Retinal pigment epithelial cell (primary cell): ENCODE data around the gene PTCH1.

Experiments used
- DNase-seq: peaks from one replicate; pipeline ENCODE4 v3.0.0-alpha.2; 2010; ENCODE audit warnings: low read depth
- H3K4me3 ChIP-seq: 2 replicates; pipeline ENCODE4 v1.5.1; 2011; ENCODE audit warnings: mild to moderate bottlenecking, low read length, control low read depth, moderate library complexity
- CTCF ChIP-seq: conservative IDR thresholded peaks from 2 replicates; pipeline ENCODE4 v1.5.1; 2011; ENCODE audit warnings: low read depth, low read length, control low read depth, inconsistent platforms

Gene PTCH1

GRCh38 chr9:95431286-95431685 lies 85.5 kb downstream of the PTCH1 start:
- no peak for DNase-seq
- no peak overlapping the region for H3K4me3 ChIP-seq
- TF ChIP-seq CTCF = no peak

GRCh38 chr9:95429948-95430620 lies 86.7 kb downstream of the PTCH1 start:
- H3K4me3 ChIP-seq = no peak overlapping the region
- no peak for TF ChIP-seq CTCF
- DNase-seq = no peak

- H3K4me3 ChIP-seq = no peak overlapping the region
- no peak for TF ChIP-seq CTCF
- DNase-seq = no peak
Measured at GRCh38 chr9:95429096-95429495, 87.7 kb downstream of the PTCH1 start.

- DNase-seq = no peak
- no peak for TF ChIP-seq CTCF
- H3K4me3 ChIP-seq = peak overlapping the region; percentile 54
Measured at GRCh38 chr9:95425910-95426551, 90.7 kb downstream of the PTCH1 start.

- no peak for DNase-seq
- H3K4me3 ChIP-seq = no peak overlapping the region
- TF ChIP-seq CTCF = no peak
Measured at GRCh38 chr9:95422650-95423049, 94.1 kb downstream of the PTCH1 start.

GRCh38 chr9:95420518-95420917 lies 96.3 kb downstream of the PTCH1 start:
- DNase-seq = no peak
- TF ChIP-seq CTCF = no peak
- no peak overlapping the region for H3K4me3 ChIP-seq

- no peak for TF ChIP-seq CTCF
- no peak for DNase-seq
Measured at GRCh38 chr9:95419444-95419843, 97.3 kb downstream of the PTCH1 start.

More at GRCh38 chr9:95419444-95419843, 97.3 kb downstream of the PTCH1 start:
- H3K4me3 ChIP-seq = no peak overlapping the region
